ENCODE data around the gene TMUB2.

Gene TMUB2

DNA sequence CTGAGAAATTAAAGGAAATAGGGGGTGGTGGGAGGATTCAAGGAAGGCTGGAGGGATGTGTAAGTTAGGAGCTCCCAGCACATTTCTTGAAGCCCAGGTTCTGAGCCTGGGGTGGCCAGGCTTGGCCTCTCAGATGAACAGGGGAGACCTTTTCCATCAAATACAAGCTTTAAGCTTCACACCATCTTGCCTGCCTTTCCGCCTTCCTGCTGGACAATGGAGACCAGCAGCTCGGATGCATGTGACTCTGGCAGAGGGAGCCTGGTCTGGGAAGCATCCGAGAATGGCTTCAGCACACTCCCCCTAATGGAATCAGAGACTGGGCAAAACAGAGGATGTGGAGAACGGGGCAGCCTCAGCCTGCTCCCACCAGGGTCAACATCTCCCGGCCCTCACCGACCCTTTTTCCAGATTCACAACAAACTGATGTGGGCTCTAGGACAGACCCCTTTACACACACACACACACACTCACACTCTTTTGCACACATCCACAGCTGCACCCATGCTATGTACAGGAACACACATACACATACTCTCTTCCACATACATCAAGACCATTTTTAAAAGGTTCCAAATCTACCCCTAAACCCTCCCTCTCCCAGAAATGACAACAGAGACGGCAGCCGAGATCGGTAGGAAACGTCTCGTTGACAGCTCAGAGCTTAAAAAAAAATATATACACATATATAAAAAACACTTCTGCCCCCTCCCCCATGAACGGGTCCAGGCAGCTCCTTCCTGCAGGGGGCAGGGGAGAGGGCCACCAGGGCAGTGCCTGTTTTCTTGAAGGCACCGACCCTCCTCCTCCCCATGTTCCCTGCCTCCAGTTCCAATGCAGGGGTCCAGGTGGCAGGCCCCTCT, 19.4 kb downstream of the TMUB2 start:
- H3K27ac ChIP-seq (ENCODE audit: low read length), result no peak overlapping the region
- H3K36me3 ChIP-seq (ENCODE audit: control insufficient read depth in 2 of 2, insufficient read depth in 2 of 2, low read length in 2 of 2), result peaks cover 25 to 26% of the 10 kb centered on the region in 2 donors
- H3K27me3 ChIP-seq (ENCODE audit: control insufficient read depth in 1 of 2, insufficient read depth in 2 of 2, low read length in 2 of 2), result no peaks in the 10 kb centered on the region
- H3K9me3 ChIP-seq (ENCODE audit: control insufficient read depth in 2 of 2, low read length in 2 of 2), result no peaks in the 10 kb centered on the region
- H3K4me1 ChIP-seq (ENCODE audit: control insufficient read depth, insufficient read depth, low read length), result peaks cover 16% of the 10 kb centered on the region
- H3K9ac ChIP-seq (ENCODE audit: low read length in 2 of 2), result no peak overlapping the region
- H3K4me3 ChIP-seq (ENCODE audit: low read length in 2 of 2), result no peak overlapping the region

DNA sequence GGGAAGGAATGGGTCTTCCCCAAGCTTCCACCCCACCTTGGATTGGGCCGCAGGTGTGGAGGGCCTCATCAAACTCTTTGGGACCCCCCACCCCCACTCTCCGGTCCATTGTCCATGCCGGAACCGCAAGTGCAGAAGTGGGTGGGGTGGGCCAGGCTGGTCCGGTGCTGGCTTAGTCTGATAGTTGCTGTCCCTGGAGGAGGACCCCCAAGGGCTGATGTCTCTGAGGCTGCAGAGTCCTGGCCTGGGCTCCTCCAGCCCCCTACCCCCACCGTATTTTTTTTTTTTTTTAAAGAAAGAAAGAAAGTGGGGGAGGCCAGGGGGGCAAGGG, 20.0 kb downstream of the TMUB2 start:
- Histone ChIP-seq H3K9me3 (ENCODE audit: control insufficient read depth in 2 of 2, low read length in 2 of 2) (no peaks in the 10 kb centered on the region), H3K27ac (ENCODE audit: low read length) (no peak overlapping the region), H3K27me3 (ENCODE audit: control insufficient read depth in 1 of 2, insufficient read depth in 2 of 2, low read length in 2 of 2) (no peaks in the 10 kb centered on the region), H3K36me3 (ENCODE audit: control insufficient read depth in 2 of 2, insufficient read depth in 2 of 2, low read length in 2 of 2) (peaks cover 31% of the 10 kb centered on the region in 2 donors), H3K9ac (ENCODE audit: low read length in 2 of 2) (no peak overlapping the region), H3K4me3 (ENCODE audit: low read length in 2 of 2) (no peak overlapping the region), H3K4me1 (ENCODE audit: control insufficient read depth, insufficient read depth, low read length) (peaks cover 16% of the 10 kb centered on the region)

DNA sequence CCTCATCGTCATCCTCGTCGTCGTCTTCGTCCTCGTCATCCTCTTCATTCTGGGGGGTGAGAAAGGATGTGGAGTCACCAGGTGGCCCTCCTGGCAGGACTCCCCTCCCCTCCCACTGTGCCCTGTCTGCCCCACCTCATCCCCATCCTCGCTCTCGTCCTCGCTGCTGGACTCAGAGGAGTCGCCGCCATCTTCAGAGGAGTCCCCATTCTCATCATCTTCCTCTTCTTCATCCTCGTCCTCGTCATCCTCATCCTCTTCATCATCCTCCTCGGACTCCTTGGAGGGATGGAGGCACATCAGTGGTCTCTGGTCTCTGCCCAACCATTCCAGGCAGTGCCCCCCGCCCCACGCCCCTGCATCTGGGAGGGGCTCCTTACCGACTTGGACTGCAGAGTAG, 20.5 kb downstream of the TMUB2 start:
- Histone ChIP-seq H3K9ac (ENCODE audit: low read length in 2 of 2) (no peak overlapping the region), H3K4me1 (ENCODE audit: control insufficient read depth, insufficient read depth, low read length) (peaks cover 16% of the 10 kb centered on the region), H3K27ac (ENCODE audit: low read length) (no peak overlapping the region), H3K27me3 (ENCODE audit: control insufficient read depth in 1 of 2, insufficient read depth in 2 of 2, low read length in 2 of 2) (no peaks in the 10 kb centered on the region), H3K4me3 (ENCODE audit: low read length in 2 of 2) (no peak overlapping the region), H3K36me3 (ENCODE audit: control insufficient read depth in 2 of 2, insufficient read depth in 2 of 2, low read length in 2 of 2) (peaks cover 31% of the 10 kb centered on the region in 2 donors), H3K9me3 (ENCODE audit: control insufficient read depth in 2 of 2, low read length in 2 of 2) (no peaks in the 10 kb centered on the region)

DNA sequence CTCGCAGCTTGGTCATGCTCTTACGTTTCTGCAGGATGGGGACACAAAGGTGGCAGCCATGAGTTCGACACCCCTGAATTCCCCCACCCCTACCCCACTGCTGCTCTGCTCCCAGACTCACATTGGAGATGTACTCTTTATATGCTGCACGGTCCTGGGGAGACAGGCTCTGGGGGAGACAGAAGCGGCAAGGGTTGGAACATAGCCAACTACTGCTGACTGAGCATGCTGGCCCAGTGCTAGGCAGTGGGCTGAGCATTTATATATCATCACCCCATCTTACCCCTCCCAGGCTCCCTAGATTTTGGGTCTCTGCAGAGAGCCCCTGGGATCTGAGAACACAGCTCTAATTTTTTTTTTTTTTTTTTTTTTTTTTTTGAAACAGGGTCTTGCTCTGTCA, 21.0 kb downstream of the TMUB2 start:
- H3K36me3 ChIP-seq (ENCODE audit: control insufficient read depth in 2 of 2, insufficient read depth in 2 of 2, low read length in 2 of 2), result peaks cover 31% of the 10 kb centered on the region in 2 donors
- H3K27me3 ChIP-seq (ENCODE audit: control insufficient read depth in 1 of 2, insufficient read depth in 2 of 2, low read length in 2 of 2), result no peaks in the 10 kb centered on the region

DNA sequence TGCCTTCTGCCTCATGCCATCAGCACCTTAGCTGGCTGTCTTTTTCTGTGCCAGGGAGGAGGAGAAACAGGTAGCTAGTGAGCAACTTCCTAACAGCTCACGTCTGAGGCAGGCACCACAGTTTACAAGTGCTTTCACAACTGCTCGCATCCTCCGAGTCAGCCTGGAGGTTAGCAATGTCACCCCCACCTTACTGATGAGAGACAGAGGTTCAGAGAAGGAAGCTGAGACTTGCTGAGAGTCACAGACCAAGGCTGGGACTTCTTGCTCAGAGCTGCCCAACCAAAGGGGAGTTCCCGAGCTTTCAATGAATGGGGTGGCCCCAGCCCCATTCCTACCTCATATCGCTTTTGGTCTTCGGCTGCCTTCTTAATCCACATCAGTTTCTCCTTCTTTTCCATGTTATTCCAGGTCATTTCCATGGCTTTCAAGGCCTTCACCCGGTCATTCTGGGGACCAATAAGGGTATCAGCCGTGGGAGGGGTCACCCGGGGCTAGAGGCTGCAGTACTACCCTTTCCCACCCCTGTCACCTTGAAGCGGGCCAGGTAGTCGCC, 23.1 kb downstream of the TMUB2 start:
- peak overlapping the region; percentile 24 for H3K27ac ChIP-seq (ENCODE audit: low read length)
- H3K4me1 ChIP-seq (ENCODE audit: control insufficient read depth, insufficient read depth, low read length), result peaks cover 16% of the 10 kb centered on the region
- no peaks in the 10 kb centered on the region for H3K27me3 ChIP-seq (ENCODE audit: control insufficient read depth in 1 of 2, insufficient read depth in 2 of 2, low read length in 2 of 2)
- peak overlapping the region; percentile 12 to 47 for H3K9ac ChIP-seq (ENCODE audit: low read length in 2 of 2)
- H3K9me3 ChIP-seq (ENCODE audit: control insufficient read depth in 2 of 2, low read length in 2 of 2), result no peaks in the 10 kb centered on the region
- H3K4me3 ChIP-seq (ENCODE audit: low read length in 2 of 2), result peak overlapping the region in 1 of 2 donors; percentile 29
- H3K36me3 ChIP-seq (ENCODE audit: control insufficient read depth in 2 of 2, insufficient read depth in 2 of 2, low read length in 2 of 2), result peaks cover 47 to 48% of the 10 kb centered on the region in 2 donors

More for the DNA sequence above, 21.0 kb downstream of the TMUB2 start:
- no peak overlapping the region for H3K4me3 ChIP-seq (ENCODE audit: low read length in 2 of 2)
- H3K9me3 ChIP-seq (ENCODE audit: control insufficient read depth in 2 of 2, low read length in 2 of 2), result no peaks in the 10 kb centered on the region
- H3K4me1 ChIP-seq (ENCODE audit: control insufficient read depth, insufficient read depth, low read length), result peaks cover 16% of the 10 kb centered on the region
- no peak overlapping the region for H3K27ac ChIP-seq (ENCODE audit: low read length)
- no peak overlapping the region for H3K9ac ChIP-seq (ENCODE audit: low read length in 2 of 2)

DNA sequence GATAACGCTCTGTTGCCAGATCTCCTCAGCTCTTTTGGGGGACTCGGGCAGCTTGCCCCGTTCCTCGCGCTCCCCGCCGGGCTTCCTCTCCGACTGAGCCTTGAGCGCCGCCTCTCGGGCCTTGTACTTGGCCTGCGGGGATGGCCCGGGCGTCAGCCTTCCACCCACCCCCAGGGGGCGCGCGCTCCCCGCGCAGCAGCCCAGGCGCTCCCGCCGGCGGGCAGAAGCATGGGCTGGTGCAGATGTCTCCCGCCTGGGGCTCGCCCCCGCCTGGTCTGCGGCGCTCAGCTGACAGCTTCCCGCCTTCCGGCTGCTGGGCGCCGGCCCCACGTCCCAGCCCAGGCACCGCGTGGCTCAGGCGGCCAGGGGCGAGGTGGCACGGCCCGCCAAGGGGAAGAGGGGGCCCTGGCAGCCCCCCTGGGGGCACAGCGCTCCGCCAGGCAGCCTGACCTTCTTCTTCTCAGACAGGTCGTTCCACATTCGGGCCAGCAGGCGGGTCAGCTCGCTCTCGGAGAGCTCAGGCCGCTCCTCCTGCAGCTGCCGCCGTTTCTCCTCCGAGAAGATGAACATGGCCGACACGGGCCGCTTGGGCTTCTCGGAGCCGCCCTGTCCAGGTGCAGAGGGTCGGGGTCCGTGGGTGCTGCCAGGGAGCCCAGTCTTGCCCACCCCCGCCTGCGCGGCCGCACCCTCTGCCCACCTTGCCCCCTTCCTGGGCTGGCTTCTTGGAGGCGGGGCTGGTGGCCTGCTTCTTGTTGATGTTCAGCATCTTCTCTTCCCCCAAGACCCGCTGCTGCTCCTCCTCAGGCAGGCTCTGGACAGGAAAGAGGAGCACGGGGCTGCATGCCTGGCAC, 23.8 kb downstream of the TMUB2 start:
- peak overlapping the region; percentile 24 for H3K27ac ChIP-seq (ENCODE audit: low read length)
- peak overlapping the region in 1 of 2 donors; percentile 29 for H3K4me3 ChIP-seq (ENCODE audit: low read length in 2 of 2)
- peaks cover 54 to 55% of the 10 kb centered on the region in 2 donors for H3K36me3 ChIP-seq (ENCODE audit: control insufficient read depth in 2 of 2, insufficient read depth in 2 of 2, low read length in 2 of 2)
- no peaks in the 10 kb centered on the region for H3K9me3 ChIP-seq (ENCODE audit: control insufficient read depth in 2 of 2, low read length in 2 of 2)
- H3K9ac ChIP-seq (ENCODE audit: low read length in 2 of 2), result peak overlapping the region; percentile 12 to 47
- no peaks in the 10 kb centered on the region for H3K27me3 ChIP-seq (ENCODE audit: control insufficient read depth in 1 of 2, insufficient read depth in 2 of 2, low read length in 2 of 2)
- peaks cover 16% of the 10 kb centered on the region for H3K4me1 ChIP-seq (ENCODE audit: control insufficient read depth, insufficient read depth, low read length)

DNA sequence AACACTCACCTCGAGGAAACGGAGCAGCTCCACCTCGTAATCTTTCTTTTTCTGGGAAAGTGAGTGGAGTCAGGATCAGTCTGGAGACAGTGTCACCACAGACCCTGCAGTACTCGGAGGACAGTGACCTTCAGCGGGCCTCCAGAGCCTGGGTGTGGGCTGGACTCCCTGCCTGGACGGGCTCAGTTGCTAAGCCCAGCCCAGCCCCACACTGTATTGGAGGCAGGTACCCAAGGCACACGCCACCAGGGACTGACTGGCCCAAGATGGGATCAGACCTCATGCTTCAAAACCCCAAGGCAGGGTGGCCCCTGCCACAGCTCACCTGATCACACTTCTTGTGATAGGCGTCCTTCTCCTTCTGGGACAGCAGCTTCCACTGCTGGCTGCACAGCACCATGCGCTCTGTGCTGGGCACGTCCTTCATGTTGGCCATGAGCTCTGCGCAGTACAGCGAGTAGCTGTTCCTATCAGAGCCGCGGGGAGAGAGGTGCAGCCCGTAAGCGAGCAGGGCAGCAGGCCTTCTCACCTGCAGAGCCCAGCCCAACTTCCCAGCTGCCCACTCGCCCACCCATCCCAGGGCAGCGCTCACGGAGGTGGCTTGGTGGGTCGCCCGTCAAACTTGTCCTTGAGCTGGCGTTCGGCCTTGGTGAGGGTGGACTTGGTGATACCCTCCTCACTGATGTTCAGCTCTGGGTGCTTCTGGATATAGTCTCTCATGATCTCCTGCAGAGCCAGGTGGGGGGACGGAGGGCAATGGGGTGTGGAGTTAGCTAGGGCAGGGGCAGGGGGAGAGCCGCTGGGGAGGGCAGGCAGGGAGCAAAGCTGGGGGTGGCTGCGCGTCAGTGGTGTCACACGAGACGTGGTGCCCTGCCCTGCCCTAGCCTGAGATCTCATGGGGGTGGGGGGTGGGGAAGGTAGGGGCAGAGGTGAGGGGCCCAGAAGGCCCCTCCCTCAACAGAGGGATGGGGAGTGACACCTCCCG, 24.8 kb downstream of the TMUB2 start:
- Histone ChIP-seq H3K9ac (ENCODE audit: low read length in 2 of 2) (no peak overlapping the region), H3K4me1 (ENCODE audit: control insufficient read depth, insufficient read depth, low read length) (peaks cover 22% of the 10 kb centered on the region), H3K36me3 (ENCODE audit: control insufficient read depth in 2 of 2, insufficient read depth in 2 of 2, low read length in 2 of 2) (peaks cover 63 to 64% of the 10 kb centered on the region in 2 donors), H3K9me3 (ENCODE audit: control insufficient read depth in 2 of 2, low read length in 2 of 2) (no peaks in the 10 kb centered on the region), H3K4me3 (ENCODE audit: low read length in 2 of 2) (no peak overlapping the region), H3K27ac (ENCODE audit: low read length) (peak overlapping the region; percentile 24), H3K27me3 (ENCODE audit: control insufficient read depth in 1 of 2, insufficient read depth in 2 of 2, low read length in 2 of 2) (no peaks in the 10 kb centered on the region)

DNA sequence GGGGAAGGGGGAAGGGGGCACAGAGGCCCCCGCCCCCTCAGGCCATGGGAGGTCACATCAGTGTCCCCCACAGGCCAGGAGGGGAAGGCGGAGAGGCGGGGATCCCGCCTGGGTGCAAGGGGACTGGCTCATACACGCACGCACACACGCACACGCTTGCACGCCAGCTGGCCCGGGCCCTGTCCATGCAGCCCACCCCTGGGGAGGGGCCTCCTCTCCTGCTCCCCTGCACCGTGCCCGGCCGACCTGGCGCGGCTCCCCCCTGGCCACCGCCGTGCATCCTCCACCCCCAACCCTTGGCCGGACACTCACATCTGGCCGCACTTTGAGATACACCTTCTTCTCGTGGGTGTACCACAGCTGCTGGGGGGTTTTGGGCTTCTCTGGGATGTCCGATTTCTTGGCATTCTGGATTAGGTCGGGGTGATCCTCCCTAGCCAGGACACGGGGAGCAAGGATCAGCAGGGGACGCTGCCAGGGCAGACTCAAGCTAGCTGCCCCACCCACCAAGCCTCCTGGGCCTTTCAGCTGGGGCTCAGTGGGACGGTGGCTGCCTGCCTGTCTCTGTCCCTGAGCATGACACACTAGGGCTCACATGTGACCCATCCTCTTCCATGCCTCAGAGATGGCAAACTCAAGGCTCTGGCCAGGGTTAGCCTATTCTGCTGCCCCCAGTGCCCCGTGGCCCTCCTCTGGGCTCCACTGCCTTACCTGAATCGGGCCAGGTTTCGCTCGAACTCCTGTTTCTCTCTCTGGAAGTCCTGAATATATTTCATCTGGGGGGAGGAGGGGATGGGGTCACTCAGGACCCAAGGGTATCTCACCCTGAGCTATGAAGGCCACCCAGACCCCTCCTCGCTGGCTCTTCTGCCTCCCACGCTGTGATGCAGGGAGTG, 26.0 kb downstream of the TMUB2 start:
- Histone ChIP-seq H3K9ac (ENCODE audit: low read length in 2 of 2) (no peak overlapping the region), H3K4me3 (ENCODE audit: low read length in 2 of 2) (no peak overlapping the region), H3K27me3 (ENCODE audit: control insufficient read depth in 1 of 2, insufficient read depth in 2 of 2, low read length in 2 of 2) (no peaks in the 10 kb centered on the region), H3K27ac (ENCODE audit: low read length) (no peak overlapping the region), H3K36me3 (ENCODE audit: control insufficient read depth in 2 of 2, insufficient read depth in 2 of 2, low read length in 2 of 2) (peaks cover 58 to 62% of the 10 kb centered on the region in 2 donors), H3K4me1 (ENCODE audit: control insufficient read depth, insufficient read depth, low read length) (peaks cover 34% of the 10 kb centered on the region), H3K9me3 (ENCODE audit: control insufficient read depth in 2 of 2, low read length in 2 of 2) (no peaks in the 10 kb centered on the region)

DNA sequence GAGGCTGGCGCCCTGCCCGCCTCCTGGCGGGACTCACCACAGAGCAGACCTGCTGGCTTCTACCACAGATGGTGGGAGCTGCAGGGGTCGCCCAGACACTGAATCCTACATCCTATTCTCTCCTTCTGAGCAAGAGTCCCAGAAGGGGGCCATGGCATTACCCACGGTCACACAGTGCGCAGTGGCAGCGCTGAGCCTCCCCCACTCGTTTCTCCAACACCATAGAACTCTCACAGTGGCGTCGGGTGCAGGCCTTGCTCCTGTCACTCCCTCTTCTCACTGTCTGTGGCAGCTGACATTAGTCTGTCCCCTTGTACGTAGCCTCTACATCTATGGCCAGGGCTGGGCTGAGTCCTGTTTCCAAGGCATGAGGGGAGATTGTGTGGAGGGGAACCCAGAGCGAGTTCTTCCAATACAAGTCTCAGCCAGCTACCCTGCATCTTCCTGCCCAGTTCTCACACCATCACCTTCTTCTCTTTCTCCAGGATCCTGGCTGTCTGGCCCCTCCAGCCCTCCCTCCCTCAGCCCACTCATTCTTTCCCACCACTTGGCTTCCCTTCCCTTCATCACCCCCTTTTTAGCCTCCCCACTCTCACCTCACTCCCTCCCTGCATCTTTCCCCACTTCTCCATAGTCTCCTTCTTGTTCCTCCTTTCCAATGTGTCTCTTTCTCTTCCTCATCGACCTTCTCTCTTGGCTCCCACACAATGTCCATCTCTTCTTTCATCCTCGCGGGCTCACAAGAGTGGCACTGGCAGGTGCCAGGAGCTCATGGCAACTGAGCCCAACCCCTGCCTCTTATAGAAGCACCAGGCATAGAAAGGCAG, 26.8 kb downstream of the TMUB2 start:
- Histone ChIP-seq H3K9ac (ENCODE audit: low read length in 2 of 2) (peak overlapping the region in 1 of 2 donors; percentile 36), H3K4me1 (ENCODE audit: control insufficient read depth, insufficient read depth, low read length) (peaks cover 39% of the 10 kb centered on the region), H3K27ac (ENCODE audit: low read length) (no peak overlapping the region), H3K27me3 (ENCODE audit: control insufficient read depth in 1 of 2, insufficient read depth in 2 of 2, low read length in 2 of 2) (no peaks in the 10 kb centered on the region), H3K36me3 (ENCODE audit: control insufficient read depth in 2 of 2, insufficient read depth in 2 of 2, low read length in 2 of 2) (peaks cover 52 to 56% of the 10 kb centered on the region in 2 donors), H3K4me3 (ENCODE audit: low read length in 2 of 2) (no peak overlapping the region), H3K9me3 (ENCODE audit: control insufficient read depth in 2 of 2, low read length in 2 of 2) (no peaks in the 10 kb centered on the region)
